HFFc6 (cell line): ENCODE data around the gene NUDCD3. TPM values are rescaled to one million over a fixed set of nuclear protein-coding genes. Genes with fewer than 3 reads are reported as not detected.
A peak's percentile ranks its signal among the peaks of the same experiment; 100 is the strongest.

Experiments used
- DNase-seq: peaks from one replicate; pipeline ENCODE4 v3.0.0-alpha.2; 2018
- H3K27ac Mint-ChIP-seq: 2 replicates; pipeline ENCODE4 v1.8.0; 2020; ENCODE audit warnings: mild to moderate bottlenecking, mixed read lengths
- H3K27me3 Mint-ChIP-seq: 2 replicates; pipeline ENCODE4 v1.8.0; 2021; ENCODE audit warnings: mild to moderate bottlenecking, moderate library complexity, mixed read lengths; ENCODE audit not compliant: insufficient read depth
- H3K36me3 Mint-ChIP-seq: 2 replicates; pipeline ENCODE4 v1.8.0; 2021; ENCODE audit warnings: low read depth, mixed read lengths
- H3K4me1 Mint-ChIP-seq: 2 replicates; pipeline ENCODE4 v1.8.0; 2020; ENCODE audit warnings: low read depth, mixed read lengths
- H3K4me3 Mint-ChIP-seq: 2 replicates; pipeline ENCODE4 v1.8.0; 2020; ENCODE audit warnings: mild to moderate bottlenecking, moderate library complexity, mixed read lengths
- H3K9me3 Mint-ChIP-seq: 2 replicates; pipeline ENCODE4 v1.8.0; 2020; ENCODE audit warnings: mild to moderate bottlenecking, mixed read lengths
- CTCF ChIP-seq: fragments of 200-600 bp; sonication (generic); IDR thresholded peaks from 2 replicates; pipeline ENCODE4 v1.5.0; 2021; ENCODE audit warnings: antibody characterized with exemption, mild to moderate bottlenecking
- total RNA-seq, 6 experiments: library from RNA; stranded (reverse); fragmentation: NEBNext Ultra II Directional; extraction: Animal tissue kit (Norgen Biotek cat#: 25700); gene quantifications; 2 replicates in 1 of 6; 3 replicates in 5 of 6; pipeline ENCODE4 v1.2.3, GENCODE V29; 2021

Gene NUDCD3
- total RNA-seq, 6 experiments from 2014 or later: 79.2 to 114 (median 90.6) TPM

GRCh38 chr7:44415510-44415909 is 74.9 kb downstream of the NUDCD3 start:
- peak overlapping the region; percentile 56 for H3K27ac Mint-ChIP-seq
- peaks cover 5% of the 10 kb centered on the region for H3K9me3 Mint-ChIP-seq

GRCh38 chr7:44415047-44415446 is 75.4 kb downstream of the NUDCD3 start:
- Mint-ChIP-seq H3K27me3 (no peaks in the 10 kb centered on the region; the same call in 1 of the 2 replicates), H3K4me1 (peaks cover 33% of the 10 kb centered on the region), H3K27ac (peak overlapping the region; percentile 56), H3K9me3 (peaks cover 8% of the 10 kb centered on the region), H3K36me3 (peaks cover 25% of the 10 kb centered on the region), H3K4me3 (peak overlapping the region; percentile 30)
- peak; percentile 45 for DNase-seq
- no peak for TF ChIP-seq CTCF

More at GRCh38 chr7:44415510-44415909, 74.9 kb downstream of the NUDCD3 start:
- H3K4me3 Mint-ChIP-seq: 0 out of 2 replicates have a peak overlapping the region, but pooled peaks have one; percentile 30
- H3K4me1 Mint-ChIP-seq: peaks cover 33% of the 10 kb centered on the region
- H3K27me3 Mint-ChIP-seq: no peaks in the 10 kb centered on the region; the same call in 1 of the 2 replicates
- DNase-seq: peak; percentile 3
- no peak for TF ChIP-seq CTCF
- H3K36me3 Mint-ChIP-seq: peaks cover 25% of the 10 kb centered on the region

- H3K27me3 Mint-ChIP-seq: no peaks in the 10 kb centered on the region; the same call in 1 of the 2 replicates
- no peak for TF ChIP-seq CTCF
- H3K4me1 Mint-ChIP-seq: peaks cover 42% of the 10 kb centered on the region
- H3K4me3 Mint-ChIP-seq: no peak overlapping the region
- no peak overlapping the region for H3K27ac Mint-ChIP-seq
- peaks cover 34% of the 10 kb centered on the region for H3K36me3 Mint-ChIP-seq
- peaks cover 13% of the 10 kb centered on the region for H3K9me3 Mint-ChIP-seq
- peak; percentile 36 for DNase-seq
Measured at GRCh38 chr7:44411306-44411705, 79.2 kb downstream of the NUDCD3 start.

- TF ChIP-seq CTCF: no peak
- H3K9me3 Mint-ChIP-seq: peaks cover 13% of the 10 kb centered on the region
- peaks cover 20% of the 10 kb centered on the region for H3K4me1 Mint-ChIP-seq
- H3K27ac Mint-ChIP-seq: no peak overlapping the region
- no peaks in the 10 kb centered on the region for H3K27me3 Mint-ChIP-seq
- DNase-seq: no peak
- H3K4me3 Mint-ChIP-seq: no peak overlapping the region
- H3K36me3 Mint-ChIP-seq: peaks cover 34% of the 10 kb centered on the region
Measured at GRCh38 chr7:44408596-44408995, 81.9 kb downstream of the NUDCD3 start.

GRCh38 chr7:44403775-44404174 is 86.7 kb downstream of the NUDCD3 start:
- Mint-ChIP-seq H3K4me1 (peaks cover 19% of the 10 kb centered on the region; the same call in 1 of the 2 replicates), H3K4me3 (no peak overlapping the region), H3K27ac (no peak overlapping the region), H3K9me3 (no peaks in the 10 kb centered on the region), H3K36me3 (peaks cover 14% of the 10 kb centered on the region), H3K27me3 (no peaks in the 10 kb centered on the region)
- no peak for DNase-seq
- no peak for TF ChIP-seq CTCF
